GM18951 (cell line): ENCODE data around the gene SDK1.

ENCODE experiments used
- POLR2A ChIP-seq: IDR thresholded peaks from 4 replicates; pipeline ENCODE4 v1.6.1; 2011; ENCODE audit warnings: mild to moderate bottlenecking; ENCODE audit not compliant: insufficient read length, insufficient read depth; ENCODE audit errors: extremely low read depth
- in situ Hi-C: fragments of 300-500 bp; cut with MboI; formaldehyde crosslinking; loops from one replicate; pipeline ENCODE4 v1.12.0; 2022; ENCODE audit warnings: low sequenced_read_pairs, mixed read lengths, inconsistent platforms; ENCODE audit not compliant: unreplicated experiment

Gene SDK1

DNA sequence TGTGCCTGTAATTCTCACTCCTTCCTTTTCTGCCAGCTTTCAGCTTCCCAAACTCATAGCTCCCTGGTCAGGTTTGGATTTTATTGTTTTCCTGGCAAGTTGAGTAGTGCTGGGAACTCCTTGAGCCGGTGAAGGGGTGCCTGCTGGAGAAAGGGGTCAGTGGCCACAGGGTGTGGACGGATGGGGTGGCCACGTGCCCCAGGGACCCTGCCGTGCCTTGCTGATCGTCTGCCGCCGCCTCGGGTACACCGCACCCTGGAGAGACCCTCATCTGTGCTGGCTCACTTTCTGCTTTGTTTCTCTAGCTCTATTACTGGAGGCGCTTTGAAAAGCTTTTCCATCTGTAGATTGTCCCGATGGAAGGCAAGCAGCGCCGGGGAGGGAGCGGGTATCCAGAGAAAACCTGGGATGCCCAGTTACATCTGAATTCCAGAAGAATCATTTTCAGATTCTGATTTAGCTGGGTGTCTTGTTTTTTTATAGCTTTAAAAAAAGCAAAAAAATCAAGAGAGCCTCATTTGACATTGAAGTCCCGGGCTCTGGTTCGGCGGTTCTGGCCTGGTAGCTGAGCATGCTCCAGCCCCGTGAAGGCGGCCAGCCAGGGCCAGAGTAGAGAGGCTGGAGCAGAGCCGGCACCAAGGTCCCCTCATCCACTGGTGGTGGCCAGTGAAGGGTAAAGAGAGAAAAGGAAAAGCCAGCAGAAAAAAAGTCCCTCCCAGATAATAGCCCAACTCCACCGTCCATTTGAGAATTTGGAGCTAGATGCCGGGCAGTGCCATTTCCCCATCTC, 870.1 kb downstream of the SDK1 start:
- TF ChIP-seq POLR2A = no peak
- in situ Hi-C loops = no loop called here

DNA sequence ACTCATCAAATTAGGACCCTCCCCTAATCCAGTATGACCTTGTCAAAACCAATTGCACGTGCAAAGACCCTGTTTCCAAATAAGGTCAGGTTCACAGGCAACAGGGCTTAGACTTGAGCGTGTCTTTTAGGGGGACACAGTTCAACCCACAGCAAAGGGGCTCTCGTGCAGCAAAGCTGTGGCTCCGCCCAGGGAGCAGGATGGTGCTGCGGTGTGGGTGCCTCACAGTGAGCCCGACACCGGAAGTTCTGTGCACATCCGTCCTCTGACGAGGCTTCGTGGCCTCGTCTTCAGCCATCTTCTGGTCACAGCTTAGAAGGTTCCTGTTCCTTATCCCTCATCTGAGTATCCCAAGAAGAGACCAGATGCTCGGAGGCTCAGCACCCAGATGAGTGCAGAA, 871.8 kb downstream of the SDK1 start:
- no peak for TF ChIP-seq POLR2A
- in situ Hi-C loops = no loop called here

DNA sequence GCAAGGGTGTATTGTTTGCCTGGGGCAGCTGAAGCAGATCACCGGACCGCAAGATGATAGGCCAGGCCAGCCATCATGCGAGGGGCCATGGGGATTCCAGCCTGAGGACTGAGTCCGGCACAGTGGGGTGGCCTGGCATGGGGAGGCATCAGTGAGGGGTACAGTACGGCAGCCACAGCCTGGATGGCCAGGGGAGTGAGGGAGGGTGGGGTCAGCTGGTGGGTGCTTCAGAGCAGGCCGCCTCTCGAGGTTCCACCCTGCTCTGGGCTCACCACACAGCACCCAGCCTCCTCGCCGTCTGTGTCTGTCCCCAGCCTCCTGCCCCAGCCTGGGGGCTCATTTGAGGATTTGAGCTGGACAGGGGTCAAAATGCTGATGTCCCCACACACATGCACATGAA, 872.6 kb downstream of the SDK1 start:
- in situ Hi-C loops = no loop called here
- TF ChIP-seq POLR2A = no peak

DNA sequence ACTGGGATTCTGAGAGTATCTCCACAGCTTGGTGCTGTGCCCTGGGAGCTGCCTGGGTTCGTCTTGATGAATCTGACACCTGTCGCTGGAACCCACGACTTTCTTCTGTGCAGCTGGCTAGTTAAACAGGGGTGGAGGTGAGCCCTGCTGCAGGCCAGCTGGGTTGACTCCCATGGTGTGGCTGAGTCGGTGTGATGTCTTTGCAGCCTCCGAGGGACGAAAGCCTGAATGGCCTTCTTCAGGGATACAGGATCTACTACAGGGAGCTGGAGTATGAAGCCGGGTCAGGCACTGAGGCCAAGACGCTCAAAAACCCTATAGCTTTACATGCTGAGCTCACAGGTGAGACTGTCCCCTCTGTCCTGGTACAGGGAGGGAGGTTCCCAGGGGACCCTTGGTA, 873.0 kb downstream of the SDK1 start:
- in situ Hi-C loops = no loop called here

DNA sequence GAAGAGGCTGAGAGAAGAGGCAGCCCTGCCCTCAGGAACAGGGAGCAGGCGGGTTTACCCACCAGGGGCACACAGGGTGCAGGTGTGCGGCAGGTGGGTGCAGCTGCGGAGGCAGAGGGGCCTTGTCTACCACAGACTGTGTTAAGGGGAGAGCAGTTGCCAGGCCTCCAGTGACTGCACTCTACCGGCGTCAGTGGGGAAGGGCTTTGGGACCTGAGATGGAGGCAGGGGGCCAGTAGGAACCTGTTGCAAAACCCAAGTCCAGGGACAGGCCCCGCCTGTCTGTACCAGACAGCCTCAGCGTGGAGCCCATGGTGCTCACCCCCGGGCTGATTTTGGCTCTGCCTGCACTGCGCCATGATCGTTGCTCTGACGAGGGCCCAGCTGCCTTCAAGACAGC, 873.4 kb downstream of the SDK1 start:
- in situ Hi-C loops = no loop called here
- TF ChIP-seq POLR2A = no peak

More for the DNA sequence above, 873.0 kb downstream of the SDK1 start:
- no peak for TF ChIP-seq POLR2A

DNA sequence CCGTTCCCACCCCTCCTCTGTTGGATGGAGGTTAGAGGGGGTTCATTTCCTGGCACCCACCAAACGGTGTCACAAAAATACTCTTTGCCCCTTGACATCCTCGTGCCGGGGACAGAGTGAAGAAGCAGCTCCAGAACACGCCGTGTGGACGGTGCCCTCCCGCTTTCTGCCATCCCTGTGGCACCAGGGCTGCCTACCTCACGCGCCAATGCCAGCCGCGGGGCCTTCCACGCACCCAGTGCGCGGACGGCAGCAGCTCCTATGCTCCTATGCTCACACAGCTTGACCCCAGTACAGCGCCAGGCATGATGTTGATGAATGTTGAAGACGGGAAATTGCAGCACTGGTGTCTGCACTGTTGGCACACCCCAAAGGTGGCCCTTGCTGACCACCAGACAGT, 873.8 kb downstream of the SDK1 start:
- in situ Hi-C loops = no loop called here
- TF ChIP-seq POLR2A = no peak

DNA sequence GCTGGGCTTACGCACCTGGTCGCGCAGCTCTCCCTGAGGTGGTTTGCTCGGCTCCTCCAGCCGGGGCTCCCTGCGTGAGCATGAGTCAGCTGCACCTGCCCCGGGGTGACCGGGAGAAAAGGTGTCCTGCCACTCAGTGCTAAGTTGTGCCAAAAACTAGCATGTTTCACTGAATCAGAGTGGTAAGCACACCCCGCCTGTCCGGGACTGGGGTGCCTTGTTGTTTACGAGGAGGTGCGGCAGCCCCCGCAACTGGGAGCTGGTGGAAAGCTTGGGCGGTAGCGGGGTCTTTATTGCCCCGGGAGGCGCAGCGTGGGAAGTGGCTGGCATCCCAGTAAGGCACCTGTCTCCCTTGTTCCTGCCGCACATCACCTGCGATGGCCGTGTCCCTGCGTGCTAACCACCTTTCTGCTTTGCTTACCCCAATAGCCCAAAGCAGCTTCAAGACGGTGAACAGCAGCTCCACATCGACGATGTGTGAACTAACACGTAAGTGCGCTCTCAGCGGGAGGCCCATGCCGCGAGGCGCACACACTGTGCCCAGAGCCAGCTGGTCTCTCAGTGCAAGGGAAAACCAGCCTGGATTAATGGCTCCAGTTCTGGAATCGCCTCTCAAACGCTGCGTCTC, 874.4 kb downstream of the SDK1 start:
- TF ChIP-seq POLR2A = no peak
- in situ Hi-C loops = no loop called here

DNA sequence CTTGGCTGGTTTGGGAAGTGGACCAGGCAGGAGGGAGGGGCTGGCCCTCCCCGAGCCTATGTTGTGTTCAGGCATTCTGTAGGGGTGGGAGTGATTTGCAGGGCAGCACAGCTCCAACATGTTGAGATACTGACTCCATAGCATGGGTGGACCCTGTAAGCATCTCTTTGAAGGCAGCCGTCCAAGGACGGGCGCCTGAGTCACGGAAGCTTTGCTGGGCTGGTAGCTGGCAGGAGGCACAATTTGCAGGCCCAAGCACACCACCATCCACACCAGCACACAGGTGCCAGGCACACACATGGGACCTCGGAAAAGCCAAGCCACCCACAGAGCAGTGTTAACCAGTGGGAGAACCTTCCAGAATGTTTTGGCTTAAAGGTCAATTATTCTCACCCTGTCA, 875.9 kb downstream of the SDK1 start:
- in situ Hi-C loops = no loop called here
- TF ChIP-seq POLR2A = no peak

DNA sequence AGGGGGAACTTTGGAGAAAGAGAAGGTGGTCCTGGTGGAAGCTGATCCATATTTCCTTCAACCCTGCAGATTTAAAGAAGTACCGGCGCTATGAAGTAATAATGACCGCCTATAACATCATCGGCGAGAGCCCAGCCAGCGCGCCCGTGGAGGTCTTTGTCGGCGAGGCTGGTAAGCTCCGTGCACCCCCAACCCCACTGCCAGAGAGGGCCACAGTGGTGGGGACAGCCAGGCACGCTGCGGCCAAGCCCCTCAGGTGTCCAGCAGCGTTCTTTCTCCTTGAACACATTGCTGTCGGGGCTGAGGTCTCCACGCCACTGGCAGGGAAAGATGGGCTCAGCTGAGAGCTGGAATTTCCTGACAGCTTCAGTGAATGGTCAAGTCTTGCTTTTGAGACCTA, 877.4 kb downstream of the SDK1 start:
- in situ Hi-C loops = no loop called here

DNA sequence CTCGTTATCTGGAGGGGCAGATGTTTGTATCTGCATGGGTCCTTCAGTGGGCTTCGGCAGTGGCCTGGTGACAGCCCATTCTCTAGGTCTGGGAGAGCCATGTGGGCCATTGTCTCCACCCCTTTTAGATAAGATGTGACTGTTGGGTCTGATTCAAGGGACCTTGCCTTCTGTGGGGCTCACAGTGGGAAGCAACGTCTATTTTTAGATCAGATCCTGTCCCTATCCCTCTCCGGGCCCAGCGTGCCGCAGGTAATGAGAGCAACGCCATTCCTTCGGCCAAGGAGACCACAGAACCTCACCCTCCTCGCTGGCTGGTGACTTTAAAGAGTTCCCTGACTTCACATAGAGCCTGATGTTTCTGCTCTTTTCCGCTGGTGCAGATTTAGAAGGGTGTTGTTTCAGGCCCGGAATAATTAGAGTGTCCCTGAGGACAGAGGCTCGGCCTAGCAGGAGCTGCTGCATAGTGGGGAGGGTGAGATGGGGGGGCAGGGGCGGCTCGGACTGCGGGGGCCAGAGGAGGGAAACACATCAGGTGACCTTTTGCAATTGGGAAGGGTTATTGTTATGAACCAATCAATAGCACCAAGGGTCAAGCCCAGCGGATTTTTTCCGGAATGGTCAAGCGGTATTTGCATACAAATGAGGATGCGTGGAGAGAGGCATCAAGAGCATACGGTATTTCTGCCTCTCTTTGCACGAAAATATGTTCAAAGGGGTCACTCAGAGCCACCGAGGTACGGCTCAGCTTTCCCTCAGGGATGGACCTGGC, 878.0 kb downstream of the SDK1 start:
- in situ Hi-C loops = no loop called here
- TF ChIP-seq POLR2A = no peak

More for the DNA sequence above, 877.4 kb downstream of the SDK1 start:
- TF ChIP-seq POLR2A = no peak

DNA sequence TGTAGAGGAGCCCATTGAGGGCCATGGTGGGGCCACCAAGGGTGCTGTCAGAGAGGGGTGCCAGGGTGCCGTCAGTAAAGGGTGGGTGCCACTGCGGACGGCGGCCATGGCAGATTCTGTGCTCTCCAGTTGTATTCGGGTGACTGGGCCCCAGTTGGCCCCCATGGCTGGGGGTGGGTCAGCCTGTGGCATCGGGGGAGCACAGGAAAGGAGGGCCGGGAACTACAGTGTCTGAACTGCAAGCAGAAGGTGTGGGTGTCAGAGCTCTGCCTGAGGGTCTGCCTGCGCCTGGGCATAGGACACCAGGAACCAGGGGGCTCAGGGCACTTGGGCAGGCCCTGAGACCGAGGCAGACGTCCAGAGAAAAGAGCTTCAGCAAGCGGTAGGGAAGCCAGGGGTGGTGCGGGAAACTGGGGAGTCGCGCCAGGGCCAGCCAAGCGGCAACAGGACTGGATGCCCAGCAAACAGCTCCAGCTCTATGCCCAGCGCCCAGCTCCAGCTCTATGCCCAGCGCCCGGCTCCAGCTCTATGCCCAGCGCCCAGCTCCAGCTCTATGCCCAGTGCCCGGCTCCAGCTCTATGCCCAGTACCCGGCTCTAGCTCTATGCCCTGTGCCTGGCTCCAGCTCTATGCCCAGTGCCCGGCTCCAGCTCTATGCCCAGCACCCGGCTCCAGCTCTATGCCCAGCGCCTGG, 878.8 kb downstream of the SDK1 start:
- TF ChIP-seq POLR2A = no peak
- in situ Hi-C loops = no loop called here

DNA sequence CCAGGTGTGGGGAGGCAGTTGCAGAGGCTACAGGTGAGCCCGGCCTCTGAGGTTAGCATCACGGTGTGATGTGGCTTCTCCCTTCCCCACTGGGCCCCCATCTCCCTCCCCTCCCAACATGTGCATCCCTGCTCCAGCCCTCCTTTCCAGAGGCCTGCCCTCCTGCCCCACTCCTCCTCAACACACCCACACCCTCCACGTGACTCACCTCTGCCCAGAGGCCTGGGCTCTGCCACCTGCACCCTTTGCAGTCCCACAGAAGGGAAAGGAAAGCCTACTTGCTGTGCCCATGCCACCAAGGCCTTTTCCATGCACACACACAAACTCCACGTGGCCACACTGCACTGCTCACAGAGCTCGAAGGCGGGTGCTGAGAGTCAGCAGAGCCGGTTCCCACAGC, 880.4 kb downstream of the SDK1 start:
- in situ Hi-C loops = no loop called here
- no peak for TF ChIP-seq POLR2A

DNA sequence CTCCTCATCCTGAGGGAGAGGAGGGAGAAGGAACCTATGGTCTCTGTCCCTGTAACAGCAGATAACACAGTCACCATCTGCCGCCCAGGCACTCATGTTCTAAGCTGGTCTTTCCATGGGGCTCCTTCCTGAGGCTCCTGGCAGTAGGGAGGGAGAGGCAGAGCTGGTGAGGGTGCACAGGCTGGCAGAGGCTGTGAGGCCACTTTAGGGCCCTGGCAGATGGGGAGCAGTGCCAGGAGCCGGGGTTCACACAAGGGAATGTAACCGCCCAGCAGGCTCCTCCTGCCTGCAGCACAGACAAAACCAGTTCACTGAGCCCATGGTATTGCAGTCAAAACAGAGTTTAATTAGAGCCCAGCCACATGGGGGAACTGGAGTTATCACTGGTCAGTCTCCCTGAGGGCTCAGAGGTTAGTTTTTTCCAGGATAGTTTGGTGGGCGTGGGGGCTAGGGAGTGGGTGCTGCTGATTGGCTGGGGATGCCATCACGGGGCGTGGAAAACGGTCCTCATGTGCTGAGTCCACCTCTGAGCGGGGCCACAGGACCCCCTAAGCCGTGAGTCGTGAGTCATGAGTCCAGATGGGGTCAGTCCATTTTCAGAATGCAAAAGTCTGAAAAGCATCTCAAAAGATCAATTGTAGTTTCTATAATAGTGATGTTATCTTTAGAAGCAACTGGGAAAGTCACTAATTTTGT, 881.7 kb downstream of the SDK1 start:
- in situ Hi-C loops = no loop called here
- TF ChIP-seq POLR2A = no peak

DNA sequence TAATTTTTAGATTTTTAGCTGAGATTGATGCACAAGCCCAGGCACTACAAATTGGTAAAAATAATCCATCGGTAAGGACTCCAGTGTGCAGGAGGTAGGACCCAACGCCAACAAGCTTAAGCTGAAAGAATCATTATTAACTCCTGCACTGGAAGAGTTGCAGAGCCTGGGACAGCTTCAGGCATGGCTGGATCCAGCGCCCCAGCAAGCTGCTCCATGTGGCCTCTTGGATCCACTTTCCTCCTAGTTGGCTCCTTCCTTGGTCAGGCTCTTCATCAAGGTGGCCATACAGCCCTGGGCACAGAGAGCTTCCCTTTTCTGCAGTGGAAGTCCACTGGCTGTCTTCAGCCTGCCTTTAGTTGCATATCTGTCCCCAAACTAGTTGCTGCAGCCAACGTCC, 883.6 kb downstream of the SDK1 start:
- no peak for TF ChIP-seq POLR2A
- in situ Hi-C loops = no loop called here
